GM23338 (cell line): Measurements from ENCODE around the gene PUS7. TPM values are rescaled to one million over a fixed set of nuclear protein-coding genes. Genes with fewer than 3 reads are reported as not detected.

Experiments used
- ATAC-seq: fragments of 200-7000 bp; cut with Tn5 transposase; 3 replicates; pipeline ENCODE4 v1.9.1; 2020
- DNase-seq: peaks from one replicate; pipeline ENCODE4 v3.0.0-alpha.2; 2015; ENCODE audit warnings: low spot score
- H2AFZ ChIP-seq: fragments of 200-600 bp; sonication (generic); 2 replicates; pipeline ENCODE4 v1.8.0; 2016; ENCODE audit warnings: antibody characterized with exemption, mild to moderate bottlenecking, moderate library complexity
- H3F3A ChIP-seq: fragments of 200-600 bp; sonication (generic); replicated peaks from 2 replicates; pipeline ENCODE4 v1.8.0; 2017; ENCODE audit warnings: antibody characterized with exemption, mixed run types, low read depth
- H3K27ac ChIP-seq: fragments of 200-600 bp; sonication (generic); 2 replicates; pipeline ENCODE4 v1.6.1; 2016; ENCODE audit warnings: low read depth
- H3K27me3 ChIP-seq: fragments of 200-600 bp; sonication (generic); 2 replicates; pipeline ENCODE4 v1.8.0; 2016; ENCODE audit warnings: mild to moderate bottlenecking, mixed run types, moderate library complexity; ENCODE audit not compliant: insufficient read depth
- H3K36me3 ChIP-seq: fragments of 200-600 bp; sonication (generic); 2 replicates; pipeline ENCODE4 v1.8.0; 2016; ENCODE audit warnings: mild to moderate bottlenecking; ENCODE audit not compliant: insufficient read depth
- H3K4me1 ChIP-seq: fragments of 200-600 bp; sonication (generic); 2 replicates; pipeline ENCODE4 v1.8.0; 2016; ENCODE audit warnings: mild to moderate bottlenecking, moderate library complexity; ENCODE audit not compliant: insufficient read depth
- H3K4me2 ChIP-seq: fragments of 200-600 bp; sonication (generic); 2 replicates; pipeline ENCODE4 v1.7.1; 2017; ENCODE audit warnings: mixed run types
- H3K4me3 ChIP-seq: fragments of 200-600 bp; sonication (generic); 2 replicates; pipeline ENCODE4 v1.6.1; 2016; ENCODE audit warnings: mixed run types
- H3K79me2 ChIP-seq: fragments of 200-600 bp; sonication (generic); replicated peaks from 2 replicates; pipeline ENCODE4 v1.8.0; 2017; ENCODE audit warnings: mild to moderate bottlenecking; ENCODE audit not compliant: insufficient read depth
- H3K9me2 ChIP-seq: fragments of 200-600 bp; sonication (generic); 2 replicates; pipeline ENCODE4 v1.8.0; 2017; ENCODE audit not compliant: insufficient read depth
- H4K20me1 ChIP-seq: fragments of 200-600 bp; sonication (generic); replicated peaks from 2 replicates; pipeline ENCODE4 v1.8.0; 2017; ENCODE audit warnings: mild to moderate bottlenecking; ENCODE audit not compliant: insufficient read depth
- H3K27ac Mint-ChIP-seq: 2 replicates; pipeline ENCODE4 v1.8.0; 2020; ENCODE audit warnings: inconsistent platforms, mild to moderate bottlenecking, moderate library complexity, mixed read lengths
- H3K27me3 Mint-ChIP-seq: 3 replicates; pipeline ENCODE4 v1.8.0; 2022; ENCODE audit warnings: low read depth, mild to moderate bottlenecking, moderate library complexity, mixed read lengths, inconsistent platforms; ENCODE audit not compliant: insufficient read depth, poor library complexity
- H3K36me3 Mint-ChIP-seq: 3 replicates; pipeline ENCODE4 v1.8.0; 2021; ENCODE audit warnings: low read depth, mild to moderate bottlenecking, inconsistent platforms, moderate library complexity, mixed read lengths
- H3K4me1 Mint-ChIP-seq: 3 replicates; pipeline ENCODE4 v1.8.0; 2020; ENCODE audit warnings: mild to moderate bottlenecking, inconsistent platforms, mixed read lengths
- H3K4me3 Mint-ChIP-seq: 3 replicates; pipeline ENCODE4 v1.8.0; 2021; ENCODE audit warnings: moderate library complexity, mild to moderate bottlenecking, inconsistent platforms, mixed read lengths
- H3K9me3 Mint-ChIP-seq: 3 replicates; pipeline ENCODE4 v1.8.0; 2020; ENCODE audit warnings: moderate library complexity, mild to moderate bottlenecking, inconsistent platforms, mixed read lengths
- CREB1 ChIP-seq: fragments of 250-450 bp; sonication (Bioruptor Pico); IDR thresholded peaks from 2 replicates; pipeline ENCODE4 v1.5.0; 2020; ENCODE audit warnings: low read depth, mild to moderate bottlenecking, moderate library complexity
- EZH2 ChIP-seq: fragments of 200-600 bp; sonication (generic); IDR thresholded peaks from one replicate; pipeline ENCODE4 v1.8.0; 2017; ENCODE audit warnings: antibody characterized with exemption, mild to moderate bottlenecking, low read depth; ENCODE audit not compliant: unreplicated experiment
- EZH2phosphoT487 ChIP-seq: fragments of 200-600 bp; sonication (generic); IDR thresholded peaks from one replicate; pipeline ENCODE4 v1.8.1; 2018; ENCODE audit warnings: antibody characterized with exemption; ENCODE audit not compliant: unreplicated experiment
- JUNB ChIP-seq: IDR thresholded peaks from one replicate; pipeline ENCODE4 v1.6.1; 2016; ENCODE audit warnings: antibody characterized with exemption; ENCODE audit not compliant: unreplicated experiment
- NANOG ChIP-seq: IDR thresholded peaks from 2 replicates; pipeline ENCODE4 v1.6.1; 2016; ENCODE audit warnings: antibody characterized with exemption, borderline replicate concordance
- POLR2AphosphoS5 ChIP-seq: IDR thresholded peaks from 2 replicates; pipeline ENCODE4 v1.6.1; 2016; ENCODE audit warnings: antibody characterized with exemption, low read depth
- STAT1 ChIP-seq: IDR thresholded peaks from one replicate; pipeline ENCODE4 v1.6.1; 2016; ENCODE audit warnings: antibody characterized with exemption; ENCODE audit not compliant: unreplicated experiment
- ZNF114 ChIP-seq: fragments of 250-450 bp; sonication (Bioruptor Pico); IDR thresholded peaks from 2 replicates; pipeline ENCODE4 v1.5.0; 2020; ENCODE audit warnings: mild to moderate bottlenecking, moderate library complexity
- ZNF331 ChIP-seq: fragments of 250-450 bp; sonication (Bioruptor Pico); IDR thresholded peaks from 2 replicates; pipeline ENCODE4 v1.5.0; 2020; ENCODE audit warnings: low read depth, mild to moderate bottlenecking, moderate library complexity
- polyA plus RNA-seq: library from polyadenylated mRNA; unstranded; fragments of >200 nt; fragmentation: Nextera tagmentation; extraction: Ambion mirVana; gene quantifications from 2 replicates; pipeline ENCODE4 v1.2.1, GENCODE V29; 2016
- total RNA-seq: library from RNA; depleted of rRNA; stranded (reverse); fragments of >200 nt; shearing (Covaris generic); gene quantifications from 2 replicates; pipeline ENCODE4 v1.2.3, GENCODE V29; 2014
- TF ChIP-seq, protein P1 (sequence below): IDR thresholded peaks from 2 replicates; pipeline ENCODE4 v1.6.1; 2016; ENCODE audit warnings: antibody characterized with exemption
- TF ChIP-seq, protein P2 (sequence below): fragments of 250-450 bp; sonication (Bioruptor Pico); IDR thresholded peaks from 2 replicates; pipeline ENCODE4 v1.5.0; 2020; ENCODE audit warnings: mild to moderate bottlenecking, moderate library complexity
- TF ChIP-seq, protein P3 (sequence below), 2 experiments: fragments of 200-600 bp in 1 of 2; sonication (generic) in 1 of 2; conservative IDR thresholded peaks; 2 replicates each; pipeline versions ENCODE4 v1.5.1 to v1.6.1; 2016 to 2017; ENCODE audit warnings: antibody characterized with exemption in 2 of 2, low read depth in 2 of 2, mild to moderate bottlenecking in 2 of 2, moderate library complexity in 1 of 2
- TF ChIP-seq, protein P4 (sequence below): IDR thresholded peaks from one replicate; pipeline ENCODE4 v1.6.1; 2018; ENCODE audit warnings: antibody characterized with exemption; ENCODE audit not compliant: unreplicated experiment

Gene PUS7
- total and polyA plus RNA-seq, 2 experiments from 2014 or later = 34.8 to 62.2 TPM

DNA sequence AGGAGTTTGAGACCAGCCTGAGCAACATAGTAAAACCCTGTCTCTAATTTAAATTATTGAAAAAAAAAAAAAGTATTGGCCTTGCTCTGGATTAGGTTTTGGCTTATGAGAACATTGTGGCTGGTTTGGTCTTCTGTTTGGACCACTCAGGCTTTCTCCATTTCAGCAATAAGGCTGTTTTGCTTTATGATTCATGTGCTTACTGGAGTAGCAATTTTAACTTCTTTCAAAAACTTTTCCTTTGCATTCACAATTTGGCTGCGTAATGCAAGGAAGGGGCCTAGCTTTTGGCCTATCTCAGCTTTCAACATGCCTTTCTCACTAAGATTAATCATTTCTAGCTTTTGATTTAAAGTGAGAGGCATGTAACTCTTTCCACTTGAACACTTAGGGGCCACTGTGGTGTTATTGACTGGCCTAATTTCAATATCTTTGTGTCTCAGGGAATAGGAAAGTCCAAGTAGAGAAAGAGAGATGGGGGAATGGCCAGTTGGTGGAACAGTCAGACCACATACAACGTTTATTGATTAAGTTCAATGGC lies 95.4 kb downstream of the PUS7 start:
- Mint-ChIP-seq H3K36me3 (no peaks in the 10 kb centered on the region), H3K9me3 (no peaks in the 10 kb centered on the region), H3K27me3 (no peaks in the 10 kb centered on the region), H3K4me3 (no peak overlapping the region), H3K27ac (no peak overlapping the region), H3K4me1 (no peaks in the 10 kb centered on the region; the same call in 2 of the 3 replicates)
- Histone ChIP-seq H3K27me3 (no peaks in the 10 kb centered on the region), H3K79me2 (no peaks in the 10 kb centered on the region), H3K4me3 (no peak overlapping the region), H4K20me1 (no peaks in the 10 kb centered on the region), H3F3A (no peaks in the 10 kb centered on the region), H3K27ac (no peak overlapping the region), H3K36me3 (no peaks in the 10 kb centered on the region), H3K4me2 (no peak overlapping the region), H2AFZ (no peak overlapping the region), H3K9me2 (no peaks in the 10 kb centered on the region), H3K4me1 (no peaks in the 10 kb centered on the region)
- ATAC-seq = no peak
- no peak for DNase-seq
- TF ChIP-seq EZH2phosphoT487 (no peak), JUNB (no peak), ZNF114 (no peak), ZNF331 (no peak), STAT1 (no peak), CREB1 (no peak), POLR2AphosphoS5 (no peak), EZH2 (no peak), NANOG (no peak)
- TF ChIP-seq, protein P1, sequence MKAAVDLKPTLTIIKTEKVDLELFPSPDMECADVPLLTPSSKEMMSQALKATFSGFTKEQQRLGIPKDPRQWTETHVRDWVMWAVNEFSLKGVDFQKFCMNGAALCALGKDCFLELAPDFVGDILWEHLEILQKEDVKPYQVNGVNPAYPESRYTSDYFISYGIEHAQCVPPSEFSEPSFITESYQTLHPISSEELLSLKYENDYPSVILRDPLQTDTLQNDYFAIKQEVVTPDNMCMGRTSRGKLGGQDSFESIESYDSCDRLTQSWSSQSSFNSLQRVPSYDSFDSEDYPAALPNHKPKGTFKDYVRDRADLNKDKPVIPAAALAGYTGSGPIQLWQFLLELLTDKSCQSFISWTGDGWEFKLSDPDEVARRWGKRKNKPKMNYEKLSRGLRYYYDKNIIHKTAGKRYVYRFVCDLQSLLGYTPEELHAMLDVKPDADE = no peak
- TF ChIP-seq, protein P2, sequence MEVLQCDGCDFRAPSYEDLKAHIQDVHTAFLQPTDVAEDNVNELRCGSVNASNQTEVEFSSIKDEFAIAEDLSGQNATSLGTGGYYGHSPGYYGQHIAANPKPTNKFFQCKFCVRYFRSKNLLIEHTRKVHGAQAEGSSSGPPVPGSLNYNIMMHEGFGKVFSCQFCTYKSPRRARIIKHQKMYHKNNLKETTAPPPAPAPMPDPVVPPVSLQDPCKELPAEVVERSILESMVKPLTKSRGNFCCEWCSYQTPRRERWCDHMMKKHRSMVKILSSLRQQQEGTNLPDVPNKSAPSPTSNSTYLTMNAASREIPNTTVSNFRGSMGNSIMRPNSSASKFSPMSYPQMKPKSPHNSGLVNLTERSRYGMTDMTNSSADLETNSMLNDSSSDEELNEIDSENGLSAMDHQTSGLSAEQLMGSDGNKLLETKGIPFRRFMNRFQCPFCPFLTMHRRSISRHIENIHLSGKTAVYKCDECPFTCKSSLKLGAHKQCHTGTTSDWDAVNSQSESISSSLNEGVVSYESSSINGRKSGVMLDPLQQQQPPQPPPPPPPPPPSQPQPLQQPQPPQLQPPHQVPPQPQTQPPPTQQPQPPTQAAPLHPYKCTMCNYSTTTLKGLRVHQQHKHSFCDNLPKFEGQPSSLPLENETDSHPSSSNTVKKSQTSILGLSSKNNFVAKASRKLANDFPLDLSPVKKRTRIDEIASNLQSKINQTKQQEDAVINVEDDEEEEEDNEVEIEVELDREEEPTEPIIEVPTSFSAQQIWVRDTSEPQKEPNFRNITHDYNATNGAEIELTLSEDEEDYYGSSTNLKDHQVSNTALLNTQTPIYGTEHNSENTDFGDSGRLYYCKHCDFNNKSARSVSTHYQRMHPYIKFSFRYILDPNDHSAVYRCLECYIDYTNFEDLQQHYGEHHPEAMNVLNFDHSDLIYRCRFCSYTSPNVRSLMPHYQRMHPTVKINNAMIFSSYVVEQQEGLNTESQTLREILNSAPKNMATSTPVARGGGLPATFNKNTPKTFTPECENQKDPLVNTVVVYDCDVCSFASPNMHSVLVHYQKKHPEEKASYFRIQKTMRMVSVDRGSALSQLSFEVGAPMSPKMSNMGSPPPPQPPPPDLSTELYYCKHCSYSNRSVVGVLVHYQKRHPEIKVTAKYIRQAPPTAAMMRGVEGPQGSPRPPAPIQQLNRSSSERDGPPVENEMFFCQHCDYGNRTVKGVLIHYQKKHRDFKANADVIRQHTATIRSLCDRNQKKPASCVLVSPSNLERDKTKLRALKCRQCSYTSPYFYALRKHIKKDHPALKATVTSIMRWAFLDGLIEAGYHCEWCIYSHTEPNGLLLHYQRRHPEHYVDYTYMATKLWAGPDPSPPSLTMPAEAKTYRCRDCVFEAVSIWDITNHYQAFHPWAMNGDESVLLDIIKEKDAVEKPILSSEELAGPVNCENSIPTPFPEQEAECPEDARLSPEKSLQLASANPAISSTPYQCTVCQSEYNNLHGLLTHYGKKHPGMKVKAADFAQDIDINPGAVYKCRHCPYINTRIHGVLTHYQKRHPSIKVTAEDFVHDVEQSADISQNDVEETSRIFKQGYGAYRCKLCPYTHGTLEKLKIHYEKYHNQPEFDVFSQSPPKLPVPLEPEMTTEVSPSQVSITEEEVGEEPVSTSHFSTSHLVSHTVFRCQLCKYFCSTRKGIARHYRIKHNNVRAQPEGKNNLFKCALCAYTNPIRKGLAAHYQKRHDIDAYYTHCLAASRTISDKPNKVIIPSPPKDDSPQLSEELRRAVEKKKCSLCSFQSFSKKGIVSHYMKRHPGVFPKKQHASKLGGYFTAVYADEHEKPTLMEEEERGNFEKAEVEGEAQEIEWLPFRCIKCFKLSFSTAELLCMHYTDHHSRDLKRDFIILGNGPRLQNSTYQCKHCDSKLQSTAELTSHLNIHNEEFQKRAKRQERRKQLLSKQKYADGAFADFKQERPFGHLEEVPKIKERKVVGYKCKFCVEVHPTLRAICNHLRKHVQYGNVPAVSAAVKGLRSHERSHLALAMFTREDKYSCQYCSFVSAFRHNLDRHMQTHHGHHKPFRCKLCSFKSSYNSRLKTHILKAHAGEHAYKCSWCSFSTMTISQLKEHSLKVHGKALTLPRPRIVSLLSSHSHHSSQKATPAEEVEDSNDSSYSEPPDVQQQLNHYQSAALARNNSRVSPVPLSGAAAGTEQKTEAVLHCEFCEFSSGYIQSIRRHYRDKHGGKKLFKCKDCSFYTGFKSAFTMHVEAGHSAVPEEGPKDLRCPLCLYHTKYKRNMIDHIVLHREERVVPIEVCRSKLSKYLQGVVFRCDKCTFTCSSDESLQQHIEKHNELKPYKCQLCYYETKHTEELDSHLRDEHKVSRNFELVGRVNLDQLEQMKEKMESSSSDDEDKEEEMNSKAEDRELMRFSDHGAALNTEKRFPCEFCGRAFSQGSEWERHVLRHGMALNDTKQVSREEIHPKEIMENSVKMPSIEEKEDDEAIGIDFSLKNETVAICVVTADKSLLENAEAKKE (CRISPR knock-in tag) = no peak
- TF ChIP-seq, protein P3, sequence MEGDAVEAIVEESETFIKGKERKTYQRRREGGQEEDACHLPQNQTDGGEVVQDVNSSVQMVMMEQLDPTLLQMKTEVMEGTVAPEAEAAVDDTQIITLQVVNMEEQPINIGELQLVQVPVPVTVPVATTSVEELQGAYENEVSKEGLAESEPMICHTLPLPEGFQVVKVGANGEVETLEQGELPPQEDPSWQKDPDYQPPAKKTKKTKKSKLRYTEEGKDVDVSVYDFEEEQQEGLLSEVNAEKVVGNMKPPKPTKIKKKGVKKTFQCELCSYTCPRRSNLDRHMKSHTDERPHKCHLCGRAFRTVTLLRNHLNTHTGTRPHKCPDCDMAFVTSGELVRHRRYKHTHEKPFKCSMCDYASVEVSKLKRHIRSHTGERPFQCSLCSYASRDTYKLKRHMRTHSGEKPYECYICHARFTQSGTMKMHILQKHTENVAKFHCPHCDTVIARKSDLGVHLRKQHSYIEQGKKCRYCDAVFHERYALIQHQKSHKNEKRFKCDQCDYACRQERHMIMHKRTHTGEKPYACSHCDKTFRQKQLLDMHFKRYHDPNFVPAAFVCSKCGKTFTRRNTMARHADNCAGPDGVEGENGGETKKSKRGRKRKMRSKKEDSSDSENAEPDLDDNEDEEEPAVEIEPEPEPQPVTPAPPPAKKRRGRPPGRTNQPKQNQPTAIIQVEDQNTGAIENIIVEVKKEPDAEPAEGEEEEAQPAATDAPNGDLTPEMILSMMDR (conservative IDR thresholded peaks at IDR 0.05; ENCODE audit: low read depth in 2 of 2) = no peak
- TF ChIP-seq, protein P4, sequence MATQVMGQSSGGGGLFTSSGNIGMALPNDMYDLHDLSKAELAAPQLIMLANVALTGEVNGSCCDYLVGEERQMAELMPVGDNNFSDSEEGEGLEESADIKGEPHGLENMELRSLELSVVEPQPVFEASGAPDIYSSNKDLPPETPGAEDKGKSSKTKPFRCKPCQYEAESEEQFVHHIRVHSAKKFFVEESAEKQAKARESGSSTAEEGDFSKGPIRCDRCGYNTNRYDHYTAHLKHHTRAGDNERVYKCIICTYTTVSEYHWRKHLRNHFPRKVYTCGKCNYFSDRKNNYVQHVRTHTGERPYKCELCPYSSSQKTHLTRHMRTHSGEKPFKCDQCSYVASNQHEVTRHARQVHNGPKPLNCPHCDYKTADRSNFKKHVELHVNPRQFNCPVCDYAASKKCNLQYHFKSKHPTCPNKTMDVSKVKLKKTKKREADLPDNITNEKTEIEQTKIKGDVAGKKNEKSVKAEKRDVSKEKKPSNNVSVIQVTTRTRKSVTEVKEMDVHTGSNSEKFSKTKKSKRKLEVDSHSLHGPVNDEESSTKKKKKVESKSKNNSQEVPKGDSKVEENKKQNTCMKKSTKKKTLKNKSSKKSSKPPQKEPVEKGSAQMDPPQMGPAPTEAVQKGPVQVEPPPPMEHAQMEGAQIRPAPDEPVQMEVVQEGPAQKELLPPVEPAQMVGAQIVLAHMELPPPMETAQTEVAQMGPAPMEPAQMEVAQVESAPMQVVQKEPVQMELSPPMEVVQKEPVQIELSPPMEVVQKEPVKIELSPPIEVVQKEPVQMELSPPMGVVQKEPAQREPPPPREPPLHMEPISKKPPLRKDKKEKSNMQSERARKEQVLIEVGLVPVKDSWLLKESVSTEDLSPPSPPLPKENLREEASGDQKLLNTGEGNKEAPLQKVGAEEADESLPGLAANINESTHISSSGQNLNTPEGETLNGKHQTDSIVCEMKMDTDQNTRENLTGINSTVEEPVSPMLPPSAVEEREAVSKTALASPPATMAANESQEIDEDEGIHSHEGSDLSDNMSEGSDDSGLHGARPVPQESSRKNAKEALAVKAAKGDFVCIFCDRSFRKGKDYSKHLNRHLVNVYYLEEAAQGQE = no peak
